IPS-18a (cell line): ENCODE results near the gene C1orf115.
A peak's percentile ranks its signal among the peaks of the same experiment; 100 is the strongest.
"Not testable (repeated sequence)": the region's sequence is repeated elsewhere in the genome, so short reads cannot be mapped to it uniquely, and the experiment has no call there.

Experiments used
- H3K27ac ChIP-seq: one replicate; pipeline ENCODE4 v1.5.1; 2013; ENCODE audit warnings: low read length
- H3K27me3 ChIP-seq: one replicate; pipeline ENCODE4 v1.6.1; 2013; ENCODE audit warnings: mild to moderate bottlenecking, low read length; ENCODE audit not compliant: control insufficient read depth, insufficient read depth
- H3K36me3 ChIP-seq: one replicate; pipeline ENCODE4 v1.6.1; 2013; ENCODE audit warnings: low read depth, low read length; ENCODE audit not compliant: control insufficient read depth
- H3K4me1 ChIP-seq: one replicate; pipeline ENCODE4 v1.6.1; 2013; ENCODE audit warnings: low read depth, low read length; ENCODE audit not compliant: control insufficient read depth
- H3K4me3 ChIP-seq: one replicate; pipeline ENCODE4 v1.5.1; 2013; ENCODE audit warnings: low read length
- H3K9ac ChIP-seq: one replicate; pipeline ENCODE4 v1.6.1; 2013; ENCODE audit warnings: mild to moderate bottlenecking, low read length, moderate library complexity
- H3K9me3 ChIP-seq: one replicate; pipeline ENCODE4 v1.6.1; 2013; ENCODE audit warnings: low read depth, low read length; ENCODE audit not compliant: control insufficient read depth

Gene C1orf115

GRCh38 chr1:220681220-220681880 is 8.8 kb upstream of the C1orf115 start:
- Histone ChIP-seq H3K9me3 (no peaks in the 10 kb centered on the region), H3K4me3 (no peak overlapping the region), H3K36me3 (no peaks in the 10 kb centered on the region), H3K27me3 (no peaks in the 10 kb centered on the region), H3K9ac (no peak overlapping the region), H3K4me1 (no peaks in the 10 kb centered on the region), H3K27ac (no peak overlapping the region)

DNA sequence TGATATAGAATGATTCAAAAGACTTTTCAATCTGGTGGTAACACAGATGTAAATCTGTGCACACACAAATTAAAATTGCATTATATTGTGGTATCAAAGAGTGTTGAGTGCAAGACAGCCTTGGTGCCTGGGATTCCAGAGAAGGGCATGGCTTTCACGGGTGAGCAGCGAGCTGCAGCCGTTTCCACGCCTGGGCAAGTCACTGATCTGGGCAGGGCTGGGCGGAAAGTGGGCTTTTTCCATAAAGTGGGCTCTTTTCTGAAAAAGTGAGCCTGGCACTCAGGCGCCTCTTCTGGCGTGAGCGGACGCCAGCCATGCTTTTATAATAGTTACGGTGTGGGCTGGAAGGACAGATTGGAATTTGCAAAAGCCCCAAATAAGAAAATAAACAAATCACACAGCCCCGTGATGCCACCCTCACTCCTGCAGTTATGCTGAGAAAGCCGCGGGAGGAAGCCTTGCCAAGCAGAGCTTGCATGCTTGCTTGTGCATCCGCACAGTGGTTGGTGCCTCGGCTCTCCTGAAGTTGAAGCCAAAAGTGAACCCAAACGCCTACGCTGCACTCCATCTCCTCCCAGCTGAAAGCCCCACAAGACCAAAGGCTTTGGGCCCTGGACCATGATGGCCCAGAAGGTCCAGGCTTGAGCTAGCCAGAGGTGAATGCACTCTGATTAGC is 7.1 kb upstream of the C1orf115 start:
- no peaks in the 10 kb centered on the region for H3K27me3 ChIP-seq
- H3K4me1 ChIP-seq, result no peaks in the 10 kb centered on the region
- no peaks in the 10 kb centered on the region for H3K36me3 ChIP-seq
- no peak overlapping the region for H3K9ac ChIP-seq
- H3K4me3 ChIP-seq, result no peak overlapping the region
- no peak overlapping the region for H3K27ac ChIP-seq
- no peaks in the 10 kb centered on the region for H3K9me3 ChIP-seq

- not testable (repeated sequence) for H3K9ac ChIP-seq, H3K4me3 ChIP-seq, H3K36me3 ChIP-seq, H3K27ac ChIP-seq, H3K9me3 ChIP-seq, H3K4me1 ChIP-seq, H3K27me3 ChIP-seq
Observed at GRCh38 chr1:220683716-220684115, 6.4 kb upstream of the C1orf115 start.

- no peak overlapping the region for H3K9ac ChIP-seq
- H3K36me3 ChIP-seq, result no peaks in the 10 kb centered on the region
- no peaks in the 10 kb centered on the region for H3K4me1 ChIP-seq
- H3K9me3 ChIP-seq, result no peaks in the 10 kb centered on the region
- H3K27ac ChIP-seq, result no peak overlapping the region
- peaks cover 11% of the 10 kb centered on the region for H3K27me3 ChIP-seq
- H3K4me3 ChIP-seq, result no peak overlapping the region
Observed at GRCh38 chr1:220684890-220685289, 5.3 kb upstream of the C1orf115 start.

- Histone ChIP-seq H3K4me3 (no peak overlapping the region), H3K36me3 (no peaks in the 10 kb centered on the region), H3K4me1 (no peaks in the 10 kb centered on the region), H3K27me3 (peaks cover 18% of the 10 kb centered on the region), H3K9ac (no peak overlapping the region), H3K27ac (no peak overlapping the region), H3K9me3 (no peaks in the 10 kb centered on the region)
Observed at GRCh38 chr1:220685879-220686278, 4.3 kb upstream of the C1orf115 start.

DNA sequence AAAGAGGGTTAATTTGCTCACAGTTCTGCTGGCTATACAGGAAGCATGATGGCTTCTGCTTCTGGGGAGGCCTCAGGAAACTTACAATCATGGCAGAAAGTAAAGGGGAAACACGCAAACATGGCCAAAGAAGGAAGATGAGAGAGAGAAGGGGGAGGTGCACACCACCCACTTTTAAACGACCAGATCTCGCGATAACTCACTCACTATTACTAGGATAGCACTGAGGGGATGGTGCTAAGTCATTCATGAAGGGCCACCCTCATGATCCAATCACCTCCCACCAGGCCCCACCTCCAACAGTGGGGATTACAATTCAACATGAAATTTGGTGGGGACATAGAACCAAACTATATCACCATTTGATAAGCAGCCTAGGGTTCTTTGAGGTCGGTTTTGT is 2.4 kb upstream of the C1orf115 start:
- H3K36me3 ChIP-seq, result no peaks in the 10 kb centered on the region
- H3K27me3 ChIP-seq, result peaks cover 37% of the 10 kb centered on the region
- H3K4me1 ChIP-seq, result no peaks in the 10 kb centered on the region
- no peak overlapping the region for H3K27ac ChIP-seq
- H3K4me3 ChIP-seq, result no peak overlapping the region
- H3K9ac ChIP-seq, result no peak overlapping the region
- H3K9me3 ChIP-seq, result no peaks in the 10 kb centered on the region

DNA sequence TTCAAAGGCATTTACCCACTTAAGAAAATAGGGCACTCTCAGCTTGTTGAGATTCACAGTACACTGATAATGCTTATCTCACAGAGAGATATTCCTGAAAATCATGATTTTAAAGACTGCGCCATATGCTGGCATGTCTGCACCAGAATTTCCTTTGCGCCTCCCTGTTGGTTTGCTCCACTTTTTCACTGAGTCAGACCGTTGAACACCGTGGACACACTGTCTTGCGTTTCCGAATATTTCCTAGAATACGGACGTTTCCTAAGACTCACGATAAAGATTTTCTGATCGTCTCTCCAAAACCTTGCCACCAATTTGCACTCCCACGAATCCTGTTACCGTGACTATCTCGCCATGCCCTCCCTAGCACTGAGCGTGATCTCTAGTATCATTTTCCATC is 497 bp upstream of the C1orf115 start:
- Histone ChIP-seq H3K4me1 (no peaks in the 10 kb centered on the region), H3K9ac (no peak overlapping the region)

GRCh38 chr1:220691053-220691684 is 1.0 kb downstream of the C1orf115 start:
- Histone ChIP-seq H3K27ac (no peak overlapping the region), H3K36me3 (no peaks in the 10 kb centered on the region), H3K9ac (peak overlapping the region; percentile 36), H3K4me3 (peak overlapping the region; percentile 74), H3K9me3 (no peaks in the 10 kb centered on the region), H3K4me1 (no peaks in the 10 kb centered on the region), H3K27me3 (peaks cover 39% of the 10 kb centered on the region)

More for the DNA sequence above, 497 bp upstream of the C1orf115 start:
- peaks cover 39% of the 10 kb centered on the region for H3K27me3 ChIP-seq
- H3K27ac ChIP-seq, result no peak overlapping the region
- H3K36me3 ChIP-seq, result no peaks in the 10 kb centered on the region
- H3K4me3 ChIP-seq, result peak overlapping the region; percentile 74
- no peaks in the 10 kb centered on the region for H3K9me3 ChIP-seq

DNA sequence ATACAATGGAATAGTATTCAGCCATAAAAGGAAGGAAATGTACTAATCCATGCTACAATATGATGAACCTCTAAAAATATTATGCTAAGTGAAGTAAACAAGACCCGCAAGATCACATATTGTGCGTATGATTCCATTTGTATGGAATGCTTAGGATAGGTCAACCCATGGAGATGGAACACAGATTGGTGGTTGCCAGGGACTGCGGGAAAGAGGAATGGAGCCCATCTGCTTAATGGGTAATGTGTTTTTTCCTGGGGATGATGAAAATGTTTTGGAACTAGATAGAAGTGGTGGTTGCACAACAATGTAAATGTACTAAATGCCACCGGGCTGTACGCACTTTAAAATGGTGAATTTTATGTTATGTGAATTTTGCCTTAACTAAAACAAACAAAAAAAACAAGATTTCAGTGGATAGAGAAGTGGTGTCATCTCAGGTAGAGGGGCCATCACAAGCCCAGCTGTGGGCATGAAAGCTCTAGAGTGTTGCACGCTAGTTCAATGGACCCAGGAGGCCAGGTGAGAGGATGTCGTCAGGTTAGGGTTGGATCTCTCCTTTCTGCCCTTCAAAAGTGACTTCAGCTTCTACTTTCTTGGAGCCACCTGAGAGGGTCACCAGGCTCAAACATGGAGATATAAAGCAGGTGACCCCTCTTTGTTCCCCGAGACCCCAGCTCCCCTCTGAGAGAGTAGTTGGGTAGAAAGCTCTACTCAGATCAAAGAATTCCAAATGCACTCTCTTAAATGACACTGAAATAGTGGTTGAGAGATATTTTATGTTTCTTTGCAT is 2.5 kb downstream of the C1orf115 start:
- no peaks in the 10 kb centered on the region for H3K36me3 ChIP-seq
- H3K9ac ChIP-seq, result no peak overlapping the region
- no peaks in the 10 kb centered on the region for H3K9me3 ChIP-seq
- H3K27ac ChIP-seq, result no peak overlapping the region
- no peaks in the 10 kb centered on the region for H3K4me1 ChIP-seq
- no peak overlapping the region for H3K4me3 ChIP-seq
- H3K27me3 ChIP-seq, result peaks cover 39% of the 10 kb centered on the region

- no peak overlapping the region for H3K27ac ChIP-seq
Observed at GRCh38 chr1:220694866-220695382, 4.8 kb downstream of the C1orf115 start.

DNA sequence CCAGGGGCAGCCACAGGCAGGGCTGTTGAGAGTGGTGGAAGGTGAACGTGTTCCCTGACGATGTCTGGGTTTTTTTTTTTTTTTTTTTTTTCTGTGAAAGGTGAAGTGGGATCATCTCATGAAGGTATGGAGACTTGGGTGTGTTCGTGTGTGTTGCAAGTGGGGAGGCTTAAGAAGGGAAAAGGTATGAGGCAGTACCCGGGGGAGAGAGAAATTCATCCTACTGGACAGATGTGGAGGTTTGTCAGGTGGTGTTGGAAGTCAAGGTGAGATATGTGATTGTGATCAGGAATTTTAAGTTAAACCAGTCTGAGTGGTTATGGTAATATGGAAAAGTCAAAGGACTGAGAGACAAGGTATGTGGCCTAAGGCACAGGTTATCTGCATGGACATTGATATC is 5.3 kb downstream of the C1orf115 start:
- Histone ChIP-seq H3K9ac (no peak overlapping the region), H3K36me3 (no peaks in the 10 kb centered on the region), H3K27me3 (peaks cover 26% of the 10 kb centered on the region), H3K9me3 (no peaks in the 10 kb centered on the region), H3K27ac (no peak overlapping the region), H3K4me1 (no peaks in the 10 kb centered on the region), H3K4me3 (no peak overlapping the region)

More at GRCh38 chr1:220694866-220695382, 4.8 kb downstream of the C1orf115 start:
- H3K36me3 ChIP-seq, result no peaks in the 10 kb centered on the region
- H3K4me3 ChIP-seq, result no peak overlapping the region
- H3K9me3 ChIP-seq, result no peaks in the 10 kb centered on the region
- H3K27me3 ChIP-seq, result peaks cover 28% of the 10 kb centered on the region
- H3K4me1 ChIP-seq, result no peaks in the 10 kb centered on the region
- H3K9ac ChIP-seq, result no peak overlapping the region
